ENCODE measurements around the gene GFER. TPM values are rescaled to one million over a fixed set of nuclear protein-coding genes. Genes with fewer than 3 reads are reported as not detected.

GFER gene
- total RNA-seq, 1 experiment from 2014 or later: 58.5 TPM

DNA sequence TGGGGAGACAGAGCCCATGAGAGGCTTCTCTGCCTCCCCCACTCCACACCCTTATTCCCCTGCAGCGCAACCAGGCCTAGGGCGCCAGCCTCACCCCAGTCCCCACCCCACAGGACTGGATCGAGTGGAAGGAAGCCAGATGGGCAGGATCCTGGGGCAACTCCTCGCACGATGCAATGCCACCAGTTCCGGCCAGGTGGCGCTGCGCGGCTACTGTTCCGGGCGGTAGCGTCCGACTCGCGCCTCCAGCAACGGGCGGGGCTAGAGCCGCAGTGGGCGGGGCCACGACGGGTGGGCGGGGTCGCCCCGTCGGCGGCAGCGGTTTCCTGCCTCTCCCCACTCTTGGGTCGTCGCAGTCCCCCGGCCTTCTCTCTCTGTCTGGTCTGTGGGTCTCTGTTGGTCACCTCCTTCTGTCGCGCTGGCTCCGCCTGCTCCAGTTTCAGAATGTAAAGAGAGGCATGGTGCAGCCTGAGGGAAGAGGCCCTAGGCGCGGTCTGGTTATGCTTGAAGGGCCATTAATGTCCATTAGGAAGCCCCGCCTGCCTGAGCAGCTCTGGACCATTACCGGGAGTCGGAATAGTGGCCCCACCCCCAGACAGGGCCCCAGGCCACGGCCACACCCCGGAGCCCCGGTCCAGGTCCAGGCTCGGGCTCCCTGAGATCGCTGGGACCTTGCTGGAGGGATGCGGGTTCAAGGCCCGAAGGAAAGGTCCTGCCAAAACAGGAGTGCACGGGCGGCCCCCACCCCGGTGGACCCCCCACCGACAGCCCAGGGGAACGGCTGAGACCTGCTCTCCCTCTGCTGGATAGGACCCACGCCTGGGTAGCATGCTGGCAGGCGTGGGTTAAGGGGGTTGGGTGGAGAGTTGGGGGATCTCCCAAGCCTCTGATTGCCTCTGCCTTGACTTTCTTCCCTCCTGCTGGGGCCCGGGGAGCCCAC, 39.4 kb downstream of the GFER start (continued):
- TF ChIP-seq SP1 (CRISPR knock-in tag; conservative IDR thresholded peaks at IDR 0.05) (peak; percentile 94), FOXJ3 (CRISPR knock-in tag; IDR thresholded peaks at IDR 0.05; ENCODE audit: borderline replicate concordance) (no peak)
- TF ChIP-seq, protein P1, sequence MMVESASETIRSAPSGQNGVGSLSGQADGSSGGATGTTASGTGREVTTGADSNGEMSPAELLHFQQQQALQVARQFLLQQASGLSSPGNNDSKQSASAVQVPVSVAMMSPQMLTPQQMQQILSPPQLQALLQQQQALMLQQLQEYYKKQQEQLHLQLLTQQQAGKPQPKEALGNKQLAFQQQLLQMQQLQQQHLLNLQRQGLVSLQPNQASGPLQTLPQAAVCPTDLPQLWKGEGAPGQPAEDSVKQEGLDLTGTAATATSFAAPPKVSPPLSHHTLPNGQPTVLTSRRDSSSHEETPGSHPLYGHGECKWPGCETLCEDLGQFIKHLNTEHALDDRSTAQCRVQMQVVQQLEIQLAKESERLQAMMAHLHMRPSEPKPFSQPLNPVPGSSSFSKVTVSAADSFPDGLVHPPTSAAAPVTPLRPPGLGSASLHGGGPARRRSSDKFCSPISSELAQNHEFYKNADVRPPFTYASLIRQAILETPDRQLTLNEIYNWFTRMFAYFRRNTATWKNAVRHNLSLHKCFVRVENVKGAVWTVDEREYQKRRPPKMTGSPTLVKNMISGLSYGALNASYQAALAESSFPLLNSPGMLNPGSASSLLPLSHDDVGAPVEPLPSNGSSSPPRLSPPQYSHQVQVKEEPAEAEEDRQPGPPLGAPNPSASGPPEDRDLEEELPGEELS (CRISPR knock-in tag; IDR thresholded peaks at IDR 0.05): no peak
- TF ChIP-seq, protein P2, sequence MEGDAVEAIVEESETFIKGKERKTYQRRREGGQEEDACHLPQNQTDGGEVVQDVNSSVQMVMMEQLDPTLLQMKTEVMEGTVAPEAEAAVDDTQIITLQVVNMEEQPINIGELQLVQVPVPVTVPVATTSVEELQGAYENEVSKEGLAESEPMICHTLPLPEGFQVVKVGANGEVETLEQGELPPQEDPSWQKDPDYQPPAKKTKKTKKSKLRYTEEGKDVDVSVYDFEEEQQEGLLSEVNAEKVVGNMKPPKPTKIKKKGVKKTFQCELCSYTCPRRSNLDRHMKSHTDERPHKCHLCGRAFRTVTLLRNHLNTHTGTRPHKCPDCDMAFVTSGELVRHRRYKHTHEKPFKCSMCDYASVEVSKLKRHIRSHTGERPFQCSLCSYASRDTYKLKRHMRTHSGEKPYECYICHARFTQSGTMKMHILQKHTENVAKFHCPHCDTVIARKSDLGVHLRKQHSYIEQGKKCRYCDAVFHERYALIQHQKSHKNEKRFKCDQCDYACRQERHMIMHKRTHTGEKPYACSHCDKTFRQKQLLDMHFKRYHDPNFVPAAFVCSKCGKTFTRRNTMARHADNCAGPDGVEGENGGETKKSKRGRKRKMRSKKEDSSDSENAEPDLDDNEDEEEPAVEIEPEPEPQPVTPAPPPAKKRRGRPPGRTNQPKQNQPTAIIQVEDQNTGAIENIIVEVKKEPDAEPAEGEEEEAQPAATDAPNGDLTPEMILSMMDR (IDR thresholded peaks at IDR 0.05): peak; percentile 98

GRCh38 chr16:2024032-2024420, 40.0 kb downstream of the GFER start:
- TF ChIP-seq USF1 (CRISPR knock-in tag; IDR thresholded peaks at IDR 0.05) (no peak), SMAD4 (CRISPR knock-in tag; IDR thresholded peaks at IDR 0.05) (no peak), NR1H2 (CRISPR knock-in tag; IDR thresholded peaks at IDR 0.05) (no peak), JAZF1 (CRISPR knock-in tag; IDR thresholded peaks at IDR 0.05) (no peak), ZBTB21 (CRISPR knock-in tag; IDR thresholded peaks at IDR 0.05; ENCODE audit: borderline replicate concordance) (no peak), RELA (CRISPR knock-in tag; IDR thresholded peaks at IDR 0.05; ENCODE audit: borderline replicate concordance) (no peak), ELF4 (CRISPR knock-in tag; IDR thresholded peaks at IDR 0.05; ENCODE audit: low read depth) (no peak), OVOL2 (CRISPR knock-in tag; IDR thresholded peaks at IDR 0.05; ENCODE audit: borderline replicate concordance) (no peak)
- TF ChIP-seq, protein P3, sequence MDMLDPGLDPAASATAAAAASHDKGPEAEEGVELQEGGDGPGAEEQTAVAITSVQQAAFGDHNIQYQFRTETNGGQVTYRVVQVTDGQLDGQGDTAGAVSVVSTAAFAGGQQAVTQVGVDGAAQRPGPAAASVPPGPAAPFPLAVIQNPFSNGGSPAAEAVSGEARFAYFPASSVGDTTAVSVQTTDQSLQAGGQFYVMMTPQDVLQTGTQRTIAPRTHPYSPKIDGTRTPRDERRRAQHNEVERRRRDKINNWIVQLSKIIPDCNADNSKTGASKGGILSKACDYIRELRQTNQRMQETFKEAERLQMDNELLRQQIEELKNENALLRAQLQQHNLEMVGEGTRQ (CRISPR knock-in tag; IDR thresholded peaks at IDR 0.05): no peak

DNA sequence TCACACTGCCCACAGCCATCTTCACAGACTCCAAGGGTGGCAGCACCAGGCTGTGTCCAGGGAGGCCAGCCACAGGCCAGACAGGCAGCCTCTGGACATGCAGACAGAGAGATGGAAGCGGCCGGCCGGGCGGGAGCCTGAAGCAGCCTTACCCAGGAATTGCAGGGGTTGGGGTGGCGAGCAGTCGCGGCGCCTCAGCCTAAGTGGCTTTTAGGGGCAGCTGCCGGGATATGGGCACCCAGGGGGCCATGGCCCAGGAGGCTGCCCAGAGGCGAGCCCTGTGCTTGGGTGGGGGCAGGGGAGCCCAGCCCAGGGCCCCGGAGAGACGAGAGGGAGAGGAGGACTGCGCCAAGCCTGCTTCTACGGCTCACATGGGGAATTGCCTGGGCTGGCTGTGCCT, 41.3 kb downstream of the GFER start:
- DNase-seq (ENCODE audit: low spot score): no peak
- Mint-ChIP-seq H3K4me1 (peaks cover 14% of the 10 kb centered on the region), H3K27me3 (ENCODE audit: low read depth) (peaks cover 54% of the 10 kb centered on the region), H3K9me3 (no peaks in the 10 kb centered on the region), H3K36me3 (no peaks in the 10 kb centered on the region), H3K27ac (no peak overlapping the region), H3K4me3 (no peak overlapping the region)
- no peak for ATAC-seq
- ChIA-PET CTCF (interaction anchor here (0.6 to 3.5 kb wide), 4 partner anchors 9 to 118 kb away, joined by 3 to 27 read pairs (median 4); partner anchors contain the start of genes NTHL1 and TSC2), POLR2A (interaction anchor here (0.7 kb wide), 1 partner anchor 122 kb away, joined by 3 read pairs; no protein-coding TSS in a partner anchor)
- TF ChIP-seq TEAD1 (CRISPR knock-in tag; IDR thresholded peaks at IDR 0.05): no peak
- no peak for TF ChIP-seq NFYB (CRISPR knock-in tag; conservative IDR thresholded peaks at IDR 0.05; ENCODE audit: low read depth)
- no peak for TF ChIP-seq ZNF396 (CRISPR knock-in tag; IDR thresholded peaks at IDR 0.05; ENCODE audit: borderline replicate concordance)
- no peak for TF ChIP-seq HMGXB4 (CRISPR knock-in tag; IDR thresholded peaks at IDR 0.05)
- TF ChIP-seq IRF1 (CRISPR knock-in tag; IDR thresholded peaks at IDR 0.05): no peak
- TF ChIP-seq CDX4 (CRISPR knock-in tag; IDR thresholded peaks at IDR 0.05; ENCODE audit: borderline replicate concordance): no peak
- TF ChIP-seq E2F4 (CRISPR knock-in tag; IDR thresholded peaks at IDR 0.05; ENCODE audit: borderline replicate concordance, low read depth): no peak

More at GRCh38 chr16:2024032-2024420, 40.0 kb downstream of the GFER start:
- CTCF ChIA-PET: interaction anchor here (0.6 to 3.5 kb wide), 14 partner anchors 8 to 514 kb away, joined by 3 to 42 read pairs (median 9); partner anchors contain the start of genes NTHL1, PDPK1, TRAF7 and TSC2
- H3K27me3 Mint-ChIP-seq (ENCODE audit: low read depth): peaks cover 65% of the 10 kb centered on the region
- peaks cover 14% of the 10 kb centered on the region for H3K4me1 Mint-ChIP-seq
- H3K36me3 Mint-ChIP-seq: no peaks in the 10 kb centered on the region
- peak overlapping the region; percentile 50 for H3K4me3 Mint-ChIP-seq
- POLR2A ChIA-PET: interaction anchor here (1.5 kb wide), 1 partner anchor 20 kb away, joined by 4 read pairs; no protein-coding TSS in a partner anchor
- H3K9me3 Mint-ChIP-seq: no peaks in the 10 kb centered on the region
- no peak for DNase-seq (ENCODE audit: low spot score)
- H3K27ac Mint-ChIP-seq: no peak overlapping the region
- no peak for ATAC-seq
